Thyroid gland (tissue), 4 donors: ENCODE data around the gene SORCS2. TPM values are rescaled to one million over a fixed set of nuclear protein-coding genes. Genes with fewer than 3 reads are reported as not detected.

Experiments used
- DNase-seq, 2 donors: peaks; one replicate each; pipeline ENCODE4 v3.0.0-alpha.2; 2019
- H3K27ac ChIP-seq, 3 donors: fragments of 200-600 bp; sonication (generic); 1 replicate in 2 of 3; 2 replicates in 1 of 3; pipeline ENCODE4 v1.5.1; 2016 to 2019; ENCODE audit warnings: mild to moderate bottlenecking in 1 of 3, moderate library complexity in 1 of 3
- H3K27me3 ChIP-seq: fragments of 200-600 bp; sonication (generic); one replicate; pipeline ENCODE4 v1.5.1; 2019
- H3K36me3 ChIP-seq, 2 donors: fragments of 200-600 bp; sonication (generic); one replicate each; pipeline ENCODE4 v1.5.1; 2016 to 2019
- H3K4me1 ChIP-seq, 2 donors: fragments of 200-600 bp; sonication (generic); one replicate each; pipeline ENCODE4 v1.5.1; 2017 to 2019
- H3K4me3 ChIP-seq, 3 donors: fragments of 200-600 bp; sonication (generic); replicated peaks in 1 of 3; 1 replicate in 2 of 3; 2 replicates in 1 of 3; pipeline ENCODE4 v1.5.1; 2016; ENCODE audit warnings: mild to moderate bottlenecking in 1 of 3
- H3K9me3 ChIP-seq: fragments of 200-600 bp; sonication (generic); one replicate; pipeline ENCODE4 v1.5.1; 2017
- POLR2A ChIP-seq, 2 donors: fragments of 450-650 bp; IDR thresholded peaks; one replicate each; pipeline ENCODE4 v1.6.1; 2017; ENCODE audit warnings: antibody characterized with exemption in 2 of 2, mild to moderate bottlenecking in 2 of 2, moderate library complexity in 1 of 2
- WGBS, 2 donors: methylation state at CpG; one replicate each; pipeline ENCODE4 v1.1.5; 2017; 5-methylcytosine and 5-hydroxymethylcytosine counted together
- intact Hi-C: fragments of 100-400 bp; cut with DNase I; formaldehyde crosslinking; loops from one replicate; pipeline ENCODE4 v1.15.1; 2023
- total RNA-seq, 4 donors: library from RNA; depleted of rRNA; stranded (reverse); fragments of >200 nt; gene quantifications; one replicate each; pipeline ENCODE4 v1.2.3, GENCODE V29; 2016
- TF ChIP-seq, protein P1 (sequence below), 6 experiments: fragments of 200-600 bp in 3 of 6; fragments of 450-650 bp in 3 of 6; sonication (generic) in 3 of 6; IDR thresholded peaks; one replicate each; pipeline ENCODE4 v1.5.1; 2016 to 2019; ENCODE audit warnings: antibody characterized with exemption in 6 of 6, mild to moderate bottlenecking in 2 of 6, inconsistent platforms in 1 of 6, moderate library complexity in 1 of 6

SORCS2 gene
- total RNA-seq, 4 donors from 2014 or later = 1.7 to 13.6 (median 3.6) TPM

DNA sequence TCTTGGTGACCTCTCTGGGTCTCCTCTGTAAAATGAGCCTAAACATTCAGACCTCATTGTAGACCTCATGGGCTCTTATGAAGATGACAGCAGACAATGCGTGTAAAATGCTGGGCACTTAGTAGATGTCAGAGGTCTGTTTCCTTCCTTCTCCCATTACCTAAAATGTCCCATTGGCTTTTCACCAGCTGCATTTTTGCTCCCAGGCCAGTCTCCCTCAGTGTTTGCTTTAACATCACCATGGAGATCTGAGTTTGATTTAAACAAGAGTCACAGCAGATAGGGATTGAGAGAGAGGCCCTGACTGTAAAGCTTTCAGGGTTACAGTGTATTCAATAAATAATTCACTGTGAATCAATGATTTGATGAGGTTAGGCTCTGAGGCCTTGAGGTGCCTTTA is 218.1 kb downstream of the SORCS2 start:
- no peaks in the 10 kb centered on the region for H3K9me3 ChIP-seq
- peak in 1 of 2 donors; percentile 1 for DNase-seq
- H3K4me1 ChIP-seq = no peaks in the 10 kb centered on the region
- intact Hi-C loops = no loop called here
- no peak for TF ChIP-seq POLR2A (IDR thresholded peaks at IDR 0.05)
- TF ChIP-seq, protein P1, sequence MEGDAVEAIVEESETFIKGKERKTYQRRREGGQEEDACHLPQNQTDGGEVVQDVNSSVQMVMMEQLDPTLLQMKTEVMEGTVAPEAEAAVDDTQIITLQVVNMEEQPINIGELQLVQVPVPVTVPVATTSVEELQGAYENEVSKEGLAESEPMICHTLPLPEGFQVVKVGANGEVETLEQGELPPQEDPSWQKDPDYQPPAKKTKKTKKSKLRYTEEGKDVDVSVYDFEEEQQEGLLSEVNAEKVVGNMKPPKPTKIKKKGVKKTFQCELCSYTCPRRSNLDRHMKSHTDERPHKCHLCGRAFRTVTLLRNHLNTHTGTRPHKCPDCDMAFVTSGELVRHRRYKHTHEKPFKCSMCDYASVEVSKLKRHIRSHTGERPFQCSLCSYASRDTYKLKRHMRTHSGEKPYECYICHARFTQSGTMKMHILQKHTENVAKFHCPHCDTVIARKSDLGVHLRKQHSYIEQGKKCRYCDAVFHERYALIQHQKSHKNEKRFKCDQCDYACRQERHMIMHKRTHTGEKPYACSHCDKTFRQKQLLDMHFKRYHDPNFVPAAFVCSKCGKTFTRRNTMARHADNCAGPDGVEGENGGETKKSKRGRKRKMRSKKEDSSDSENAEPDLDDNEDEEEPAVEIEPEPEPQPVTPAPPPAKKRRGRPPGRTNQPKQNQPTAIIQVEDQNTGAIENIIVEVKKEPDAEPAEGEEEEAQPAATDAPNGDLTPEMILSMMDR (IDR thresholded peaks at IDR 0.05) = no peak
- H3K36me3 ChIP-seq = no peaks in the 10 kb centered on the region
- no peak overlapping the region for H3K4me3 ChIP-seq
- 42 to 72% methylated on average over 1 of the region's 1 CpG for WGBS, 2 donors
- H3K27me3 ChIP-seq = no peaks in the 10 kb centered on the region
- H3K27ac ChIP-seq = no peak overlapping the region

DNA sequence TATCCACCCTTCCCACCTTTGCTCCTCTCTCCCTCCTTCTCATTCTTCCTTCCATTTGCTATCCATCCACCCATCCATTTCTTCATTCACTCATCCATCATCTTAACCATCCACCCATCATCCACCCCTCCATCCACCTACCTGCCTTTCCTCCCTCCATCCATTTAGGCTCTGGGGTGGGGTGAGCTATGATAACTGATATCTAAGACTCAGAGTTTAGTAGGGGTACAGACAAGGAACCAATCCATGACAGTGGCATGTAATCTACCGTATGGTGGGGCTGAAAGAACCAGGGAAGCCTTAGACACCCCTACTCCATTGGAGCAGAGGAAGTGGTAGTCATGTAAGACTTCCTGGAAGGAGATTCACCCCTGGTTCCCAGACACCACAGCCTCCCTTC is 219.2 kb downstream of the SORCS2 start:
- intact Hi-C loops = no loop called here

DNA sequence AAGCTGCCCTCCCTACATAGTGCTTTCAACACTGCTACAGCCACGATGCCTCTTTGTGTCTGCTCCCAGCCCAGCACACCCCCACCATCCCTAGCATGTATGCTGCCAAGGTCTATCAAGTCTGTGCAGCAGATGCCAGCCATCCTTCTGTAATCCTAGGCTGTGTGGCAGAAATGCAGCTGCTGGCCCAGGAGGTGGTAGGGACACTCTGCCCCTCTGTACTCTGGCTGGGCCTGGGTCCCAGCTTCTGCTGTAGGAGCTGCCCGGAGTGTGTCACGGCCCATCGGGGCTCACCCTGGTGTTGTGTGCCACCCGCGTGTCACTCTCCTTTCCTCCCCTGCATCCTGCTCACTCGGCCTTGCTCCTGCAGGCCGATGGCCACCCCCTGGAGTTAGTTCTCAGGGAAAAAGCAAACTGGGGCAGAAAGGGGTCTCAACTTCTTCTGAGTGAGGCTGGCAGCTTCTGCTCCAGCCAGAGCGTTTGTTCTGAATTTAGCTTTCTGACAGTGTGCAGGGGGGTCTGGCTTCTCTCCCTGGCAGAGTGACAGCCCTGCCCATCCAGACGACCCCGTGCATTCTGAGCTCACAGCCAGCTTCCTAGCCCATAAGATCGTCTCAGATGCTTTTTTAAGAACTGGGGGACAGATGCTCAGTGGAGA is 219.7 kb downstream of the SORCS2 start:
- intact Hi-C loops = no loop called here
- H3K4me3 ChIP-seq = no peak overlapping the region
- DNase-seq = peak in 1 of 2 donors; percentile 1
- 74 to 75% methylated on average over 11 to 12 of the region's 12 CpGs for WGBS, 2 donors
- H3K4me1 ChIP-seq = no peaks in the 10 kb centered on the region
- no peaks in the 10 kb centered on the region for H3K36me3 ChIP-seq
- H3K27me3 ChIP-seq = no peaks in the 10 kb centered on the region
- no peak overlapping the region for H3K27ac ChIP-seq
- TF ChIP-seq, protein P1 (IDR thresholded peaks at IDR 0.05) = no peak
- TF ChIP-seq POLR2A (IDR thresholded peaks at IDR 0.05) = no peak
- H3K9me3 ChIP-seq = no peaks in the 10 kb centered on the region

More for the DNA sequence above, 219.2 kb downstream of the SORCS2 start:
- Histone ChIP-seq H3K4me1 (no peaks in the 10 kb centered on the region), H3K9me3 (no peaks in the 10 kb centered on the region), H3K4me3 (no peak overlapping the region), H3K27me3 (no peaks in the 10 kb centered on the region), H3K27ac (no peak overlapping the region), H3K36me3 (no peaks in the 10 kb centered on the region)
- WGBS, 2 donors = 83 to 88% methylated on average over 1 of the region's 1 CpG
- TF ChIP-seq POLR2A (IDR thresholded peaks at IDR 0.05) = no peak
- TF ChIP-seq, protein P1 (IDR thresholded peaks at IDR 0.05) = no peak
- DNase-seq = no peak

DNA sequence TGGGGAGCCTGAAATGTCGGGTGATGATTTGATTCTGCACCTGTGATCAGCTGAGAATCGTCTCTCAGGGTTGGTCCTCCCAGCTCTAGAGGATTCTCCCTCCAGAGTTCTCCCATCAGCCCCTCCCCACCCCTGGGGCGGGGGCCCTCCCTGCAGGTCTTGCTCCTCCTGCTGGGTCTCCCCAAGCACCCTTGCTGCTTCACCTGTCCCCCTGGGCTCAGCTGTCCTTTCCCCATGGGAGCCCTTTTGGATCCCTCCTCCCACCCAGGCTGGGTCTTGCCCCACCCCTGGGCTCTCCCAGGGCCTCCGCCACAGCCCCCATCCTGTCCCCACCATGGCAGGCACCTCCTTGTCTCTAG is 220.2 kb downstream of the SORCS2 start:
- Histone ChIP-seq H3K36me3 (no peaks in the 10 kb centered on the region), H3K4me1 (no peaks in the 10 kb centered on the region), H3K9me3 (no peaks in the 10 kb centered on the region), H3K27me3 (no peaks in the 10 kb centered on the region), H3K27ac (no peak overlapping the region), H3K4me3 (no peak overlapping the region)
- DNase-seq = peak in 1 of 2 donors; percentile 0
- intact Hi-C loops = no loop called here
- WGBS, 2 donors = 89 to 95% methylated on average over 4 of the region's 4 CpGs
- no peak for TF ChIP-seq POLR2A (IDR thresholded peaks at IDR 0.05)
- TF ChIP-seq, protein P1 (IDR thresholded peaks at IDR 0.05) = no peak

DNA sequence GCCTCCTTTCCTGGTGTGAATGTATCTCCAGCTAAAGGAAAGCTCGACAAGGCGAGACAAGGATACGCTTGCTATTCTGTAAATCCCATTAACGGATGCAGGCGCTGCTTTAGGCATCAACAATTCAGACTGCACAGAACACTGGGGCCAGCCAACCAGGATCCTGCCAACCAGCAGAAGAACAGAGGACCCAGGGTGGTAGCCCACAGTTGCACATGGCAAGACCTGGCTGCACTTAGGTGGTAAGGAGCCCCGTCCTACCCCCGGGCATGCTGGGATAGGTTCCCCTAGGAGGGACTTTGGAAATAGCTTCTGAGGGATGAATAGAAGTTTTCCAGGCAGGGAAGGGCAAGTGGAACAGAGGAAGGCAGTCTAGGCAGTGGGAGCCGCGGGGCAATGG is 221.7 kb downstream of the SORCS2 start:
- no peak overlapping the region for H3K4me3 ChIP-seq
- no peaks in the 10 kb centered on the region for H3K4me1 ChIP-seq
- WGBS, 2 donors = 85 to 91% methylated on average over 9 of the region's 9 CpGs
- no peak overlapping the region for H3K27ac ChIP-seq
- H3K36me3 ChIP-seq = no peaks in the 10 kb centered on the region
- intact Hi-C loops = no loop called here
- no peak for TF ChIP-seq POLR2A (IDR thresholded peaks at IDR 0.05)
- TF ChIP-seq, protein P1 (IDR thresholded peaks at IDR 0.05) = no peak
- no peaks in the 10 kb centered on the region for H3K9me3 ChIP-seq
- H3K27me3 ChIP-seq = no peaks in the 10 kb centered on the region
- DNase-seq = peak in 1 of 2 donors; percentile 0
